WTC11 (cell line): ENCODE results near the gene RRAD. TPM values are rescaled to one million over a fixed set of nuclear protein-coding genes. Genes with fewer than 3 reads are reported as not detected.

Experiments used
- ATAC-seq: fragments of 200-7000 bp; cut with Tn5 transposase; 2 replicates; pipeline ENCODE4 v1.10.0; 2021; ENCODE audit warnings: mild to moderate bottlenecking, moderate library complexity
- CTCF ChIA-PET: fragments of 300-600 bp; sonication (Branson Sonifier 250); formaldehyde crosslinking; loops from one replicate; lab custom pipeline; 2021; ENCODE audit warnings: antibody characterized with exemption; lab: Charles Lee
- POLR2A ChIA-PET: fragments of 350-600 bp; sonication (Branson Sonifier 250); formaldehyde crosslinking; loops from one replicate; lab custom pipeline; 2021; ENCODE audit warnings: antibody characterized with exemption; lab: Charles Lee
- DNase-seq: peaks from one replicate; pipeline ENCODE4 v3.0.0; 2021; ENCODE audit warnings: low spot score
- H3K27ac Mint-ChIP-seq: 2 replicates; pipeline ENCODE4 v1.8.0; 2021; ENCODE audit warnings: mixed read lengths
- H3K27me3 Mint-ChIP-seq: 2 replicates; pipeline ENCODE4 v1.8.0; 2021; ENCODE audit warnings: low read depth, mild to moderate bottlenecking, moderate library complexity, mixed read lengths
- H3K36me3 Mint-ChIP-seq: 2 replicates; pipeline ENCODE4 v1.8.0; 2021; ENCODE audit warnings: mixed read lengths
- H3K4me1 Mint-ChIP-seq: 2 replicates; pipeline ENCODE4 v1.8.0; 2022; ENCODE audit warnings: mixed read lengths
- H3K4me3 Mint-ChIP-seq: 2 replicates; pipeline ENCODE4 v1.8.0; 2021; ENCODE audit warnings: mild to moderate bottlenecking, moderate library complexity, mixed read lengths
- H3K9me3 Mint-ChIP-seq: 2 replicates; pipeline ENCODE4 v1.8.0; 2021; ENCODE audit warnings: mixed read lengths
- ELF4 ChIP-seq: sonication (generic); formaldehyde crosslinking; IDR thresholded peaks from 2 replicates; pipeline ENCODE4 v1.8.1; 2022; ENCODE audit warnings: low read depth, mild to moderate bottlenecking, moderate library complexity, missing genetic modification reagents
- ESRRA ChIP-seq: sonication (generic); formaldehyde crosslinking; IDR thresholded peaks from 2 replicates; pipeline ENCODE4 v1.8.1; 2022; ENCODE audit warnings: mild to moderate bottlenecking, missing genetic modification reagents, borderline replicate concordance
- ETV6 ChIP-seq: sonication (generic); formaldehyde crosslinking; IDR thresholded peaks from 2 replicates; pipeline ENCODE4 v1.8.1; 2022; ENCODE audit warnings: mild to moderate bottlenecking, missing genetic modification reagents
- IRF2 ChIP-seq: sonication (generic); formaldehyde crosslinking; IDR thresholded peaks from 2 replicates; pipeline ENCODE4 v1.8.0; 2022; ENCODE audit warnings: low read depth, missing genetic modification reagents, borderline replicate concordance
- JUN ChIP-seq: sonication (generic); formaldehyde crosslinking; IDR thresholded peaks from 2 replicates; pipeline ENCODE4 v1.8.0; 2023; ENCODE audit warnings: mild to moderate bottlenecking, missing genetic modification reagents
- NFYB ChIP-seq: sonication (generic); formaldehyde crosslinking; conservative IDR thresholded peaks from 2 replicates; pipeline ENCODE4 v1.8.0; 2022; ENCODE audit warnings: low read depth, missing genetic modification reagents
- NR2C2 ChIP-seq: sonication (generic); formaldehyde crosslinking; IDR thresholded peaks from 2 replicates; pipeline ENCODE4 v1.8.0; 2022; ENCODE audit warnings: mild to moderate bottlenecking, missing genetic modification reagents
- NR3C1 ChIP-seq: sonication (generic); formaldehyde crosslinking; conservative IDR thresholded peaks from 2 replicates; pipeline ENCODE4 v1.8.1; 2023; ENCODE audit warnings: low read depth, mild to moderate bottlenecking, missing genetic modification reagents
- PRRX2 ChIP-seq: fragments of 250-450 bp; sonication (Bioruptor Pico); IDR thresholded peaks from 2 replicates; pipeline ENCODE4 v1.8.0; 2021; ENCODE audit warnings: mild to moderate bottlenecking
- RELA ChIP-seq: sonication (generic); formaldehyde crosslinking; IDR thresholded peaks from 2 replicates; pipeline ENCODE4 v1.8.1; 2022; ENCODE audit warnings: missing genetic modification reagents, mild to moderate bottlenecking, borderline replicate concordance
- RORB ChIP-seq: fragments of 250-450 bp; sonication (Bioruptor Pico); IDR thresholded peaks from 2 replicates; pipeline ENCODE4 v1.9.0; 2021; ENCODE audit warnings: mild to moderate bottlenecking
- TEAD1 ChIP-seq: sonication (generic); formaldehyde crosslinking; IDR thresholded peaks from 2 replicates; pipeline ENCODE4 v1.8.0; 2022; ENCODE audit warnings: mild to moderate bottlenecking, missing genetic modification reagents
- TP53 ChIP-seq: sonication (generic); formaldehyde crosslinking; IDR thresholded peaks from 2 replicates; pipeline ENCODE4 v1.8.1; 2023; ENCODE audit warnings: mild to moderate bottlenecking, missing genetic modification reagents
- total RNA-seq: library from RNA; stranded (reverse); gene quantifications from 3 replicates; pipeline ENCODE4 v1.2.3, GENCODE V29; 2021
- TF ChIP-seq, protein P1 (sequence below): sonication (generic); formaldehyde crosslinking; IDR thresholded peaks from 2 replicates; pipeline ENCODE4 v1.8.1; 2022; ENCODE audit warnings: mild to moderate bottlenecking, moderate library complexity, missing genetic modification reagents
- TF ChIP-seq, protein P2 (sequence below): sonication (generic); formaldehyde crosslinking; IDR thresholded peaks from 2 replicates; pipeline ENCODE4 v1.8.1; 2022; ENCODE audit warnings: mild to moderate bottlenecking, missing genetic modification reagents, moderate library complexity, borderline replicate concordance
- TF ChIP-seq, protein P3 (sequence below): sonication (generic); formaldehyde crosslinking; IDR thresholded peaks from 2 replicates; pipeline ENCODE4 v1.8.1; 2023; ENCODE audit warnings: mild to moderate bottlenecking, missing genetic modification reagents, moderate library complexity
- TF ChIP-seq, protein P4 (sequence below): sonication (generic); formaldehyde crosslinking; IDR thresholded peaks from 2 replicates; pipeline ENCODE4 v1.8.0; 2022; ENCODE audit warnings: missing genetic modification reagents
- TF ChIP-seq, protein P5 (sequence below): fragments of 200-600 bp; IDR thresholded peaks from 2 replicates; pipeline ENCODE4 v1.8.0; 2022; ENCODE audit warnings: antibody characterized with exemption

Gene RRAD
- total RNA-seq, 1 experiment from 2014 or later, result 0.52 TPM

DNA sequence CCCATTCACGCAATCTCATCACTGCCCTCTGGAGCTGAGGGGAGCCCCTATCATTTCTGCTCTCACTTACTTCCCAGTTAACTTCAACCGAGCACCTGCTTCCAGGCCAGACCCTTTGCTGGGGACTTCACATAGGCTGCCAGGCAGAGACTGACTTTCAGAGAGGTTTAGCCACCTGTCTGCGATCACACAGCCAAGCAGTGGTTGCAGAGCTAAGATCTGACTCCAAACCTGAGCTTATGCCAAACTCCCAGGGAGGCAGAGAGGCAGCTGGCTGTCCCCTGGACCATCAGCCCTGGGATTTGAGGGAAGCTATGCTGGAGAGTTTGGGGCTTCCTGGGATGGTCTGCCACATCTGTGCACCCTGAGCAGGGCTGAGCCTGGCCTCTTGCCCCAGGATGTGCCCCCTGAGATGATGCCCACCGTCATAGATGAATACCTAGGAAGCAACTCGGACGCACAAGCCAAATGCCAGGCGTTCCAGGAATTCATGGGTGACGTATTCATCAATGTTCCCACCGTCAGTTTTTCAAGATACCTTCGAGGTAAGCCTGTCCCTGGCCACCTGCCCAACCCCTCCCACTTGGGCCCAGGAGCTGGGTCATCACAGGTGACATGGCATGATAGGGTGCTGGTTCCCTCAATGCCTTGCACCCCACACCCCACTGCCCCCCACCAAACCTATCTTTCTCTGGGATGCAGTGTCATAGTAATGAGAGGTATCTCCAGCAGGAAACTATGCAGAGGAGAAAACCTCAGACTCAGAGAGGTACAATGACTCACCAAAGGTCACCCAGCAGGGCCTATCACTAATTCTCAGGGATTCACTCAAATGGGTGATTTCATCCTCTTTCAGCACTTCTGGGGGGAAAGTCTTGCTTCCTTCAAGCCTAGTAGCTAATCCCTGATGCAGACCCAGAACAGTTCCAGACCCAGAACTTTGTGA lies 45.7 kb upstream of the RRAD start (continued):
- TF ChIP-seq, protein P1, sequence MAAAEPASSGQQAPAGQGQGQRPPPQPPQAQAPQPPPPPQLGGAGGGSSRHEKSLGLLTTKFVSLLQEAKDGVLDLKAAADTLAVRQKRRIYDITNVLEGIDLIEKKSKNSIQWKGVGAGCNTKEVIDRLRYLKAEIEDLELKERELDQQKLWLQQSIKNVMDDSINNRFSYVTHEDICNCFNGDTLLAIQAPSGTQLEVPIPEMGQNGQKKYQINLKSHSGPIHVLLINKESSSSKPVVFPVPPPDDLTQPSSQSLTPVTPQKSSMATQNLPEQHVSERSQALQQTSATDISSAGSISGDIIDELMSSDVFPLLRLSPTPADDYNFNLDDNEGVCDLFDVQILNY (CRISPR knock-in tag), result no peak
- TF ChIP-seq ETV6 (CRISPR knock-in tag), result no peak
- TF ChIP-seq, protein P2, sequence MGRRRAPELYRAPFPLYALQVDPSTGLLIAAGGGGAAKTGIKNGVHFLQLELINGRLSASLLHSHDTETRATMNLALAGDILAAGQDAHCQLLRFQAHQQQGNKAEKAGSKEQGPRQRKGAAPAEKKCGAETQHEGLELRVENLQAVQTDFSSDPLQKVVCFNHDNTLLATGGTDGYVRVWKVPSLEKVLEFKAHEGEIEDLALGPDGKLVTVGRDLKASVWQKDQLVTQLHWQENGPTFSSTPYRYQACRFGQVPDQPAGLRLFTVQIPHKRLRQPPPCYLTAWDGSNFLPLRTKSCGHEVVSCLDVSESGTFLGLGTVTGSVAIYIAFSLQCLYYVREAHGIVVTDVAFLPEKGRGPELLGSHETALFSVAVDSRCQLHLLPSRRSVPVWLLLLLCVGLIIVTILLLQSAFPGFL (CRISPR knock-in tag), result no peak
- TF ChIP-seq, protein P3, sequence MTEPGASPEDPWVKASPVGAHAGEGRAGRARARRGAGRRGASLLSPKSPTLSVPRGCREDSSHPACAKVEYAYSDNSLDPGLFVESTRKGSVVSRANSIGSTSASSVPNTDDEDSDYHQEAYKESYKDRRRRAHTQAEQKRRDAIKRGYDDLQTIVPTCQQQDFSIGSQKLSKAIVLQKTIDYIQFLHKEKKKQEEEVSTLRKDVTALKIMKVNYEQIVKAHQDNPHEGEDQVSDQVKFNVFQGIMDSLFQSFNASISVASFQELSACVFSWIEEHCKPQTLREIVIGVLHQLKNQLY (CRISPR knock-in tag), result no peak
- TF ChIP-seq TEAD1 (CRISPR knock-in tag), result no peak
- TF ChIP-seq NR3C1 (CRISPR knock-in tag), result no peak
- TF ChIP-seq ESRRA (CRISPR knock-in tag), result no peak
- TF ChIP-seq, all 79 proteins: peak for 0

DNA sequence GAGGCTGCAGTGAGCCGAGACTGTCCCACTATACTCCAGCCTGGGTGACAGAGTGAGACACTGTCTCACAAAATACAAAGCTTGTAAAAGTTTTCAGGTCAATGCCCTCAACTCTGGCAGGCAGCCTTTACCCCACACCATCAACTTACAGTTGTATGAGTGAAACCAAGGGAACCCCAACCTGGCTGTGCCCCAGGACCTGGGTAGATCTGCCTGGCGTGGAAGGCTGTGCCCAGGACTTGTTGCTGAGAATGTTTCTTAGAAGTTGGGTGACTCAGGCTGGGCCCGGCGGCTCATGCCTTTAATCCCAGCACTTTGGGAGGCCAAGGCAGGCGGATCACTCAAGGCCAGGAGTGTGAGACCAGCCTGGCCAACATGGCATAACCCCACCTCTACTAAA lies 43.5 kb upstream of the RRAD start:
- DNase-seq (no peak), ATAC-seq (no peak)
- Mint-ChIP-seq H3K36me3 (no peaks in the 10 kb centered on the region), H3K9me3 (no peaks in the 10 kb centered on the region), H3K27ac (no peak overlapping the region), H3K27me3 (no peaks in the 10 kb centered on the region; the same call in 1 of the 2 replicates), H3K4me1 (no peaks in the 10 kb centered on the region), H3K4me3 (no peak overlapping the region)
- CTCF ChIA-PET, result interaction anchor here (0.8 to 6.8 kb wide), 2 partner anchors 8 to 186 kb away, joined by 3 to 39 read pairs; partner anchors contain the start of gene CES3
- POLR2A ChIA-PET, result no interaction called here
- TF ChIP-seq IRF2 (CRISPR knock-in tag) (no peak), ELF4 (CRISPR knock-in tag) (no peak), JUN (CRISPR knock-in tag) (no peak), NR2C2 (CRISPR knock-in tag) (no peak), RELA (CRISPR knock-in tag) (no peak), NFYB (CRISPR knock-in tag) (no peak), TP53 (no peak), RORB (CRISPR knock-in tag) (no peak), PRRX2 (no peak)
- TF ChIP-seq, protein P4, sequence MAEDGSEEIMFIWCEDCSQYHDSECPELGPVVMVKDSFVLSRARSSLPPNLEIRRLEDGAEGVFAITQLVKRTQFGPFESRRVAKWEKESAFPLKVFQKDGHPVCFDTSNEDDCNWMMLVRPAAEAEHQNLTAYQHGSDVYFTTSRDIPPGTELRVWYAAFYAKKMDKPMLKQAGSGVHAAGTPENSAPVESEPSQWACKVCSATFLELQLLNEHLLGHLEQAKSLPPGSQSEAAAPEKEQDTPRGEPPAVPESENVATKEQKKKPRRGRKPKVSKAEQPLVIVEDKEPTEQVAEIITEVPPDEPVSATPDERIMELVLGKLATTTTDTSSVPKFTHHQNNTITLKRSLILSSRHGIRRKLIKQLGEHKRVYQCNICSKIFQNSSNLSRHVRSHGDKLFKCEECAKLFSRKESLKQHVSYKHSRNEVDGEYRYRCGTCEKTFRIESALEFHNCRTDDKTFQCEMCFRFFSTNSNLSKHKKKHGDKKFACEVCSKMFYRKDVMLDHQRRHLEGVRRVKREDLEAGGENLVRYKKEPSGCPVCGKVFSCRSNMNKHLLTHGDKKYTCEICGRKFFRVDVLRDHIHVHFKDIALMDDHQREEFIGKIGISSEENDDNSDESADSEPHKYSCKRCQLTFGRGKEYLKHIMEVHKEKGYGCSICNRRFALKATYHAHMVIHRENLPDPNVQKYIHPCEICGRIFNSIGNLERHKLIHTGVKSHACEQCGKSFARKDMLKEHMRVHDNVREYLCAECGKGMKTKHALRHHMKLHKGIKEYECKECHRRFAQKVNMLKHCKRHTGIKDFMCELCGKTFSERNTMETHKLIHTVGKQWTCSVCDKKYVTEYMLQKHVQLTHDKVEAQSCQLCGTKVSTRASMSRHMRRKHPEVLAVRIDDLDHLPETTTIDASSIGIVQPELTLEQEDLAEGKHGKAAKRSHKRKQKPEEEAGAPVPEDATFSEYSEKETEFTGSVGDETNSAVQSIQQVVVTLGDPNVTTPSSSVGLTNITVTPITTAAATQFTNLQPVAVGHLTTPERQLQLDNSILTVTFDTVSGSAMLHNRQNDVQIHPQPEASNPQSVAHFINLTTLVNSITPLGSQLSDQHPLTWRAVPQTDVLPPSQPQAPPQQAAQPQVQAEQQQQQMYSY, result no peak
- TF ChIP-seq, protein P5, sequence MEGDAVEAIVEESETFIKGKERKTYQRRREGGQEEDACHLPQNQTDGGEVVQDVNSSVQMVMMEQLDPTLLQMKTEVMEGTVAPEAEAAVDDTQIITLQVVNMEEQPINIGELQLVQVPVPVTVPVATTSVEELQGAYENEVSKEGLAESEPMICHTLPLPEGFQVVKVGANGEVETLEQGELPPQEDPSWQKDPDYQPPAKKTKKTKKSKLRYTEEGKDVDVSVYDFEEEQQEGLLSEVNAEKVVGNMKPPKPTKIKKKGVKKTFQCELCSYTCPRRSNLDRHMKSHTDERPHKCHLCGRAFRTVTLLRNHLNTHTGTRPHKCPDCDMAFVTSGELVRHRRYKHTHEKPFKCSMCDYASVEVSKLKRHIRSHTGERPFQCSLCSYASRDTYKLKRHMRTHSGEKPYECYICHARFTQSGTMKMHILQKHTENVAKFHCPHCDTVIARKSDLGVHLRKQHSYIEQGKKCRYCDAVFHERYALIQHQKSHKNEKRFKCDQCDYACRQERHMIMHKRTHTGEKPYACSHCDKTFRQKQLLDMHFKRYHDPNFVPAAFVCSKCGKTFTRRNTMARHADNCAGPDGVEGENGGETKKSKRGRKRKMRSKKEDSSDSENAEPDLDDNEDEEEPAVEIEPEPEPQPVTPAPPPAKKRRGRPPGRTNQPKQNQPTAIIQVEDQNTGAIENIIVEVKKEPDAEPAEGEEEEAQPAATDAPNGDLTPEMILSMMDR, result no peak
